Upper lobe of left lung (tissue), 6 donors: ENCODE measurements around the gene TTPAL. TPM values are rescaled to one million over a fixed set of nuclear protein-coding genes. Genes with fewer than 3 reads are reported as not detected.

Experiments
- ATAC-seq, 2 donors: fragments of 200-7000 bp; cut with Tn5 transposase; one replicate each; pipeline ENCODE4 v1.9.1; 2022; ENCODE audit warnings: mild to moderate bottlenecking in 2 of 2, moderate library complexity in 2 of 2; ENCODE audit not compliant: low FRiP score in 2 of 2
- DNase-seq, 2 donors: peaks; one replicate each; pipeline ENCODE4 v3.0.0-alpha.2; 2019 to 2020
- H3K27ac ChIP-seq, 4 donors: fragments of 200-600 bp; sonication (generic); one replicate each; pipeline ENCODE4 v1.5.1; 2016 to 2019
- H3K27me3 ChIP-seq, 4 donors: fragments of 200-600 bp; sonication (generic); one replicate each; pipeline ENCODE4 v1.5.1; 2017 to 2019
- H3K36me3 ChIP-seq, 4 donors: fragments of 200-600 bp; sonication (generic); one replicate each; pipeline ENCODE4 v1.5.1; 2016 to 2019
- H3K4me1 ChIP-seq, 4 donors: fragments of 200-600 bp; sonication (generic); one replicate each; pipeline ENCODE4 v1.5.1; 2018 to 2019
- H3K4me3 ChIP-seq, 4 donors: fragments of 200-600 bp; sonication (generic); one replicate each; pipeline ENCODE4 v1.5.1; 2017 to 2019; ENCODE audit warnings: mild to moderate bottlenecking in 2 of 4, moderate library complexity in 1 of 4
- H3K9me3 ChIP-seq, 4 donors: fragments of 200-600 bp; sonication (generic); one replicate each; pipeline ENCODE4 v1.5.1; 2018 to 2019
- EP300 ChIP-seq, 4 donors: sonication (generic); formaldehyde crosslinking; IDR thresholded peaks; one replicate each; pipeline ENCODE4 v1.5.1; 2017; ENCODE audit warnings: antibody characterized with exemption in 4 of 4, control low read depth in 2 of 4
- POLR2A ChIP-seq, 4 donors: fragments of 450-650 bp; IDR thresholded peaks; one replicate each; pipeline ENCODE4 v1.5.1; 2016 to 2017; ENCODE audit warnings: antibody characterized with exemption in 4 of 4, mild to moderate bottlenecking in 2 of 4
- POLR2AphosphoS5 ChIP-seq, 2 donors: sonication (generic); formaldehyde crosslinking; IDR thresholded peaks; one replicate each; pipeline ENCODE4 v1.5.1; 2017; ENCODE audit warnings: antibody characterized with exemption in 2 of 2
- WGBS, 2 donors: methylation state at CpG; one replicate each; pipeline ENCODE4 v1.1.5; 2017 to 2018; 5-methylcytosine and 5-hydroxymethylcytosine counted together
- total RNA-seq, 6 donors: library from RNA; depleted of rRNA in 4 of 6; stranded (reverse); fragments of >200 nt in 4 of 6; gene quantifications; one replicate each; pipeline versions ENCODE4 v1.1.0 to v1.2.1, GENCODE V29; 2016 to 2021
- TF ChIP-seq, protein P1 (sequence below), 6 experiments: fragments of 450-650 bp in 4 of 6; fragments of 200-600 bp in 2 of 6; sonication (generic) in 2 of 6; IDR thresholded peaks; one replicate each; pipeline ENCODE4 v1.5.1; 2016 to 2019; ENCODE audit warnings: antibody characterized with exemption in 6 of 6
- donor health status: DM: no; HTN: no; CAD: no; lungs with moderate emphysema.
- donor health status: DM: no; HTN: yes; CAD: no; lungs with severe emphysema.

Gene TTPAL
- total RNA-seq, 6 donors from 2014 or later, result 9.4 to 12.2 (median 10.2) TPM

DNA sequence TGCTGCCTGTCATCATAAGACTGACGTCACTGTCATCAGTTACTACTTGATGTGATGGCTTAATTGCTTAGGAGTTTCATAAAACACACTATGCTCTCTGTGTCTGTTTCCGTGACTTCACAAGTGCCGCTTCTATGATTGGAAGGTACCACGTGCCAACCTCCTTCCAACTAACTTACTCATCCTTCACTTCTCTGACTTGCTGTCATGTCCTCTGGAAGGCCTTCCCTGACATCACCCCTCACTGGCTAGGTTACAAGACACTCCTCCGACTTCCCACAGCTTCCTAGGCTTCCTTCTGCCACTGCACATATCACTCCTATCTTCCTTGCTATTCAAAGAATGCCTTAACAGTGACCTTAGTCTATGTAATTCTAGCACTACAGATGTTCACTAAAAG, 25.8 kb downstream of the TTPAL start:
- DNase-seq (no peak), ATAC-seq (no peak)
- Histone ChIP-seq H3K9me3 (no peaks in the 10 kb centered on the region), H3K27me3 (no peaks in the 10 kb centered on the region), H3K4me3 (no peak overlapping the region), H3K27ac (no peak overlapping the region), H3K4me1 (no peaks in the 10 kb centered on the region), H3K36me3 (peaks cover 57 to 99% (median 74%) of the 10 kb centered on the region in 4 donors)
- no peak for TF ChIP-seq POLR2AphosphoS5 (IDR thresholded peaks at IDR 0.05)
- WGBS, 2 donors, result 82 to 93% methylated on average over 5 of the region's 5 CpGs

DNA sequence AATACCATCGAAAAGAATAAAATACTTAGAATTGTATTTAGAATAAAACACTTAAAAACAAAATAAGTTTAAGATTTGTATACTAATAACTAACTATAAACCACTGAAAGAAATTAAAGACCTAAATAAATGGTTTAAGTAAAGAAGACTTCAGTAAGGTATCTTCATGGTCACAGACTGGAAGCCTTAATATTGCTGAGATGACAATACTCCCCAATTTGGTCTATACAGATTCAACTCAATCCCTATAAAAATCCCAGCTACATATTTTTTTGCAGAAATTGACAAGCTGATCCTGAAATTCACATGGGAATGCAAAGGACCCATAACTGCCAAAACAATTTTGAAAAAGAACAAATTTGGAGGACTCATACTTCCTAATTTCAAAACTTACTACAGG, 27.3 kb downstream of the TTPAL start:
- WGBS, 2 donors, result 93 to 100% methylated on average over 1 of the region's 1 CpG
- Histone ChIP-seq H3K4me3 (no peak overlapping the region), H3K27me3 (no peaks in the 10 kb centered on the region), H3K36me3 (peaks cover 60 to 99% (median 76%) of the 10 kb centered on the region in 4 donors), H3K27ac (no peak overlapping the region), H3K4me1 (no peaks in the 10 kb centered on the region), H3K9me3 (no peaks in the 10 kb centered on the region)
- DNase-seq (no peak), ATAC-seq (no peak)
- TF ChIP-seq POLR2AphosphoS5 (IDR thresholded peaks at IDR 0.05) (no peak), POLR2A (IDR thresholded peaks at IDR 0.05) (no peak), EP300 (IDR thresholded peaks at IDR 0.05) (no peak)
- TF ChIP-seq, protein P1, sequence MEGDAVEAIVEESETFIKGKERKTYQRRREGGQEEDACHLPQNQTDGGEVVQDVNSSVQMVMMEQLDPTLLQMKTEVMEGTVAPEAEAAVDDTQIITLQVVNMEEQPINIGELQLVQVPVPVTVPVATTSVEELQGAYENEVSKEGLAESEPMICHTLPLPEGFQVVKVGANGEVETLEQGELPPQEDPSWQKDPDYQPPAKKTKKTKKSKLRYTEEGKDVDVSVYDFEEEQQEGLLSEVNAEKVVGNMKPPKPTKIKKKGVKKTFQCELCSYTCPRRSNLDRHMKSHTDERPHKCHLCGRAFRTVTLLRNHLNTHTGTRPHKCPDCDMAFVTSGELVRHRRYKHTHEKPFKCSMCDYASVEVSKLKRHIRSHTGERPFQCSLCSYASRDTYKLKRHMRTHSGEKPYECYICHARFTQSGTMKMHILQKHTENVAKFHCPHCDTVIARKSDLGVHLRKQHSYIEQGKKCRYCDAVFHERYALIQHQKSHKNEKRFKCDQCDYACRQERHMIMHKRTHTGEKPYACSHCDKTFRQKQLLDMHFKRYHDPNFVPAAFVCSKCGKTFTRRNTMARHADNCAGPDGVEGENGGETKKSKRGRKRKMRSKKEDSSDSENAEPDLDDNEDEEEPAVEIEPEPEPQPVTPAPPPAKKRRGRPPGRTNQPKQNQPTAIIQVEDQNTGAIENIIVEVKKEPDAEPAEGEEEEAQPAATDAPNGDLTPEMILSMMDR (IDR thresholded peaks at IDR 0.05), result no peak

DNA sequence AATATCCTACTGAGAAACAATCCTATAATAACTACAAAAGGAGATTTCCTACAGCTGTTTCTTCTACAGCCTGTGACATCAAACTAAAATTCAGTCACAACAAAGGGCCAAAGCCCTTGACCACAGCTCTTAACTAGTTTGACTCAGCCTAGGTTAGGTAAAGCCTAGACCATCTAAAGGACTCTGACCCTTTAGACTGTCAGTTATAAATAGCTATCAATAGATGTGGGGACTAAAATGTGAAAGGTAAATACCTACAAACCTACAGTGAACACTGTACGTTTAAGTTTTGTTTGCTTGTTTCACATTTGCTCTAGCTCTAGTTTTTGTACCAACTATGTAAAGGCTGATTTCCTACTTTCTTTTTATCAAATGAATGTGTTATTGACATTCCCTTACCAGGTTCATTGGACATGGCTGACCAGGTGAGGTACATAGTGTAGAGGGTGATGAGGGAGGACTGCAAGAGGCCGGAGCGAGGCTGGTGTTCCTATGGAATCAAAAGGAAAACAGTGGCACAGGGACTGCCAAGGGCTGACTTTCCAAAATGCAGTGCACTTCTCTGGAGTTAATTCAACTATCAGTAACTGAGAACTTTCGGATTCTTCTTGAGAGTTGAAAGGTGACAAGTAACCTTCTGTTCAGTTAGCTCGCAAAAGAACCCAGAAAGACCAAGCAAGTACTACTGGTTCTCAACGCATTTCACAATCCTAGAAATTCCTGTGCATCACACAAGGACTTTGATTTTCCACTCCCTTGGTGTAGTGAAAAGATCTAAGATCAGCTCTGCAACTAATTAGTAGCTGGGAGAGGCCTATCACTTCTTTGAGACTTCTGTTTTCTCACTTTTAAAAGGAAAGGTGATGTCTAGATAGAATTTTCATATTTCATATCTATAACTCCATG, 29.0 kb downstream of the TTPAL start:
- TF ChIP-seq POLR2AphosphoS5 (IDR thresholded peaks at IDR 0.05) (no peak), EP300 (IDR thresholded peaks at IDR 0.05) (no peak), POLR2A (IDR thresholded peaks at IDR 0.05) (no peak)
- TF ChIP-seq, protein P1 (IDR thresholded peaks at IDR 0.05), result no peak
- Histone ChIP-seq H3K27ac (no peak overlapping the region), H3K4me1 (no peaks in the 10 kb centered on the region), H3K4me3 (no peak overlapping the region), H3K9me3 (no peaks in the 10 kb centered on the region), H3K27me3 (no peaks in the 10 kb centered on the region), H3K36me3 (peaks cover 64 to 99% (median 85%) of the 10 kb centered on the region in 4 donors)
- DNase-seq (no peak), ATAC-seq (no peak)
- WGBS, 2 donors, result 93 to 97% methylated on average over 6 of the region's 6 CpGs

DNA sequence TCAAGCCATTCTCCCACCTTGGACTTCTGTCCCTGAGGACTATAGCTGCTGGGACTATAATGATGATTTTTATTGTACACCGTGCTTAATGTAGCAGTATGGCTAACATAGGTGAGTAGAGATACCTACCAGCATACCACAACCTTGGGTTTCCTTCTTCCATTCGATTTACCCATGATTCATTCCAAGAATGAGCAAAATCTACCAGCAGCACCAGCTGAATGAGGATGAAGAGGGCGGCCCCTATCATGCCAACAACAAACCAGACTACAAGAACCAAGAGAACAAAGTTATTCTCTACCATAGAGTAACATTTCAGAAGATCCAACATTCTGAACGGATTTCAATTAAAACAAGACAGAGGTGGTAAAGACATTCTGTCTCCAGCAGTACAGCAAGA, 34.1 kb downstream of the TTPAL start:
- peaks cover 33 to 84% (median 65%) of the 10 kb centered on the region in 4 donors for H3K36me3 ChIP-seq
- 95 to 97% methylated on average over 4 of the region's 4 CpGs for WGBS, 2 donors
- no peak for ATAC-seq

DNA sequence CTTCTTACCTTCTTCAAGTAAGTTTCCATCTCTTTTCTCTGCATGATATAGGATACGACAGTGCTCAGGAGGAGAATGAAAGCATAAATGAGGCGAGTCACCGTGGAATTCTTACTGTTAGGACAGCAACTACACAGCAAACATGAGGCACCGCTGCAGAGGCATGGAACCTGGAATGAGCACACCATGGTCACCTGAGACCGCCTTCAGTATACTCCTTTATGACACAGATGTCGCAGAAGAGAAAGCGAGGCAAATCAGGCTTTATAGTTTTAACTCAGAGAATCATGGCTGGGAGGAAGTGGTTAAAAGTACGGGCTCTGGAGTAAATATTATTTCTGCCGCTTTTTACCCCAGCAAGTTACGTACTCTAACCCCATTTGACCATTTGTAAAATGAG, 38.2 kb downstream of the TTPAL start:
- 80 to 86% methylated on average over 10 of the region's 10 CpGs for WGBS, 2 donors
- H3K36me3 ChIP-seq, result peaks cover 17 to 43% (median 32%) of the 10 kb centered on the region in 4 donors

More for the DNA sequence above, 34.1 kb downstream of the TTPAL start:
- H3K27me3 ChIP-seq, result no peaks in the 10 kb centered on the region
- H3K9me3 ChIP-seq, result no peaks in the 10 kb centered on the region
- TF ChIP-seq EP300 (IDR thresholded peaks at IDR 0.05), result no peak
- no peak for TF ChIP-seq POLR2A (IDR thresholded peaks at IDR 0.05)
- no peak for TF ChIP-seq POLR2AphosphoS5 (IDR thresholded peaks at IDR 0.05)
- TF ChIP-seq, protein P1 (IDR thresholded peaks at IDR 0.05), result no peak
- H3K27ac ChIP-seq, result no peak overlapping the region
- no peak for DNase-seq
- H3K4me3 ChIP-seq, result no peak overlapping the region
- peaks cover 0 to 13% (median 3%) of the 10 kb centered on the region in 4 donors for H3K4me1 ChIP-seq

More for the DNA sequence above, 38.2 kb downstream of the TTPAL start:
- no peak for TF ChIP-seq POLR2A (IDR thresholded peaks at IDR 0.05)
- no peak for TF ChIP-seq POLR2AphosphoS5 (IDR thresholded peaks at IDR 0.05)
- TF ChIP-seq, protein P1 (IDR thresholded peaks at IDR 0.05), result no peak
- no peak for TF ChIP-seq EP300 (IDR thresholded peaks at IDR 0.05)
- H3K27ac ChIP-seq, result no peak overlapping the region
- no peaks in the 10 kb centered on the region for H3K27me3 ChIP-seq
- peaks cover 19 to 53% (median 31%) of the 10 kb centered on the region in 4 donors for H3K4me1 ChIP-seq
- H3K9me3 ChIP-seq, result no peaks in the 10 kb centered on the region
- H3K4me3 ChIP-seq, result no peak overlapping the region
- DNase-seq (no peak), ATAC-seq (no peak)
